ENCODE data around the gene ENDOV.

DNA sequence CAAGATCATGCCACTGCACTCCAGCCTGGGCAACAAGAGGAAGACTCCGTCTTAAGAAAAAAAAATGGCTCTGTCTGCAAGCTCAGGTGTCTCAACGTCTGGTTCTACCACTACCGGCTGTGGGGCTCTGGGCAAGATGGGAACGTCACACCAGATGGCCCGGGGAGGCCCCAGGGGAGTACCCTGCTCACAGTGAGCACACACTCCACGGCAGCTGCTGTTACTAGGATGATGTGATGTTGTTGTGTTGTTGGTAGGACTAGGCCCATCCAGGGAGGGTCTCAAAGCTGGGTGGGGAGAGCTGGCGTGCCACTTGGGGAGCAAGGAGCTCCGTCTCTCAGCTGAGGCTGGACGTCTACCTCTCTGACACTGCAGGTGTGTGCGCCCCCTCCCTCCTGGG lies 70.9 kb downstream of the ENDOV start:
- TF ChIP-seq EZH2phosphoT487 (IDR thresholded peaks at IDR 0.05; ENCODE audit: borderline replicate concordance) (no peak), POLR2AphosphoS5 (IDR thresholded peaks at IDR 0.05; ENCODE audit: low read depth, low read length) (no peak), POLR2A (IDR thresholded peaks at IDR 0.05; ENCODE audit: borderline replicate concordance, extremely low read depth, insufficient read depth, insufficient read length) (no peak)

All from HCT116 (cell line).